B cell (primary cell): ENCODE data around the gene TRNP1. TPM values are rescaled to one million over a fixed set of nuclear protein-coding genes. Genes with fewer than 3 reads are reported as not detected.

Experiments used
- ATAC-seq: fragments of 200-7000 bp; cut with Tn5 transposase; one replicate; pipeline ENCODE4 v1.10.0; 2021; ENCODE audit warnings: low read depth, mild to moderate bottlenecking, moderate number of reproducible peaks, moderate library complexity
- CTCF ChIA-PET: fragments of 350-600 bp; sonication (Branson Sonifier 250); formaldehyde crosslinking; loops from one replicate; lab custom pipeline; 2021; ENCODE audit warnings: antibody characterized with exemption, inconsistent platforms; lab: Charles Lee
- POLR2A ChIA-PET: fragments of 350-600 bp; sonication (Branson Sonifier 250); formaldehyde crosslinking; loops from one replicate; lab custom pipeline; 2021; ENCODE audit warnings: antibody characterized with exemption; lab: Charles Lee
- DNase-seq: peaks from one replicate; pipeline ENCODE4 v3.0.0; 2013
- H2AFZ ChIP-seq: 2 replicates; pipeline ENCODE4 v1.6.1; 2012; ENCODE audit warnings: mild to moderate bottlenecking, low read depth, low read length; ENCODE audit not compliant: insufficient read depth, poor library complexity, severe bottlenecking
- H3K27ac ChIP-seq, 2 donors: 1 replicate in 1 of 2; 2 replicates in 1 of 2; pipeline ENCODE4 v1.5.1; 2012 to 2013; ENCODE audit warnings: low read length in 2 of 2, mild to moderate bottlenecking in 2 of 2, moderate library complexity in 1 of 2
- H3K27me3 ChIP-seq, 4 experiments: fragments of 200-600 bp in 1 of 4; sonication (generic) in 1 of 4; replicated peaks in 1 of 4; 1 replicate in 2 of 4; 2 replicates in 2 of 4; pipeline versions ENCODE4 v1.6.1 to v1.7.0; 2013 to 2016; ENCODE audit warnings: low read length in 3 of 4, mild to moderate bottlenecking in 2 of 4, mixed read lengths in 1 of 4, moderate library complexity in 1 of 4; ENCODE audit not compliant: insufficient read depth in 4 of 4, control insufficient read depth in 3 of 4; ENCODE audit errors: control extremely low read depth in 1 of 4
- H3K36me3 ChIP-seq, 2 experiments: replicated peaks in 1 of 2; 1 replicate in 1 of 2; 2 replicates in 1 of 2; pipeline versions ENCODE4 v1.6.1 to v1.7.1; 2013; ENCODE audit warnings: low read length in 1 of 2; ENCODE audit not compliant: insufficient read depth in 2 of 2, control insufficient read depth in 1 of 2; ENCODE audit errors: control extremely low read depth in 1 of 2, extremely low read depth in 1 of 2
- H3K4me1 ChIP-seq, 2 donors: fragments of 200-600 bp in 1 of 2; sonication (generic) in 1 of 2; 1 replicate in 1 of 2; 2 replicates in 1 of 2; pipeline versions ENCODE4 v1.5.1 to v1.6.1; 2013 to 2017; ENCODE audit warnings: low read length in 2 of 2; ENCODE audit not compliant: control insufficient read depth in 2 of 2, insufficient read depth in 2 of 2
- H3K4me2 ChIP-seq: replicated peaks from 2 replicates; pipeline ENCODE3; 2012; ENCODE audit warnings: mild to moderate bottlenecking, low read depth, low read length; ENCODE audit not compliant: poor library complexity, severe bottlenecking
- H3K4me3 ChIP-seq, 5 experiments: fragments of 200-600 bp in 1 of 5; sonication (generic) in 1 of 5; 1 replicate in 3 of 5; 2 replicates in 2 of 5; pipeline versions ENCODE4 v1.5.1 to v1.7.0; 2011 to 2016; ENCODE audit warnings: low read length in 4 of 5, mild to moderate bottlenecking in 4 of 5, low read depth in 2 of 5, control low read depth in 1 of 5, moderate library complexity in 1 of 5; ENCODE audit not compliant: insufficient read depth in 1 of 5; ENCODE audit errors: control extremely low read depth in 1 of 5, extremely low read depth in 1 of 5
- H3K79me2 ChIP-seq: fragments of 200-600 bp; sonication (generic); one replicate; pipeline ENCODE4 v1.6.0; 2016; ENCODE audit warnings: low read length; ENCODE audit not compliant: control insufficient read depth, insufficient read depth
- H3K9ac ChIP-seq: fragments of 200-600 bp; sonication (generic); 2 replicates; pipeline ENCODE4 v1.6.1; 2017; ENCODE audit warnings: mild to moderate bottlenecking, low read length, moderate library complexity
- H3K9me3 ChIP-seq, 3 donors: one replicate each; pipeline versions ENCODE4 v1.6.1 to v1.7.1; 2013; ENCODE audit warnings: low read length in 2 of 3; ENCODE audit not compliant: control insufficient read depth in 2 of 3, insufficient read depth in 1 of 3; ENCODE audit errors: control extremely low read depth in 1 of 3
- H4K20me1 ChIP-seq: 2 replicates; pipeline ENCODE4 v1.6.0; 2012; ENCODE audit warnings: mild to moderate bottlenecking, low read length; ENCODE audit not compliant: insufficient read depth, control insufficient read depth, poor library complexity, severe bottlenecking
- H3K27ac Mint-ChIP-seq: one replicate; pipeline ENCODE4 v1.8.0; 2021; ENCODE audit warnings: mixed read lengths
- H3K27me3 Mint-ChIP-seq: one replicate; pipeline ENCODE4 v1.8.0; 2021; ENCODE audit warnings: mixed read lengths
- H3K4me1 Mint-ChIP-seq: one replicate; pipeline ENCODE4 v1.8.0; 2021; ENCODE audit warnings: mixed read lengths
- H3K4me3 Mint-ChIP-seq: one replicate; pipeline ENCODE4 v1.8.0; 2021; ENCODE audit warnings: mixed read lengths
- H3K9me3 Mint-ChIP-seq: one replicate; pipeline ENCODE4 v1.8.0; 2022; ENCODE audit warnings: mixed read lengths; ENCODE audit not compliant: insufficient read depth
- EZH2 ChIP-seq: IDR thresholded peaks from 2 replicates; pipeline ENCODE4 v1.6.1; 2012; ENCODE audit warnings: borderline replicate concordance, low read depth, mild to moderate bottlenecking, moderate library complexity, low read length; ENCODE audit not compliant: insufficient read depth, poor library complexity, severe bottlenecking
- WGBS: methylation state at CpG from one replicate; pipeline ENCODE4 v1.1.5; 2013; ENCODE audit warnings: missing lambda C conversion rate; ENCODE audit not compliant: insufficient coverage; 5-methylcytosine and 5-hydroxymethylcytosine counted together
- intact Hi-C: fragments of 100-400 bp; cut with micrococcal nuclease; formaldehyde crosslinking; loops from one replicate; pipeline ENCODE4 v1.10.0; 2022
- polyA plus RNA-seq: library from polyadenylated mRNA; depleted of rRNA; stranded (reverse); fragments of >200 nt; gene quantifications from 2 replicates; pipeline ENCODE4 v1.2.3, GENCODE V29; 2012
- total RNA-seq, 2 donors: library from RNA; stranded (reverse); fragments of 120-200 nt in 1 of 2; gene quantifications; 1 replicate in 1 of 2; 2 replicates in 1 of 2; pipeline versions ENCODE4 v1.2.3 to v1.2.4, GENCODE V29; 2013 to 2022
- TF ChIP-seq, protein P1 (sequence below): fragments of 200-600 bp; IDR thresholded peaks from one replicate; pipeline ENCODE4 v1.8.0; 2022; ENCODE audit warnings: antibody characterized with exemption, mild to moderate bottlenecking

TRNP1 gene
- total and polyA plus RNA-seq, 2 donors (not counting 1 experiment from before 2014, with no cell fraction given) = 0.54 to 2.3 TPM

GRCh38 chr1:26994020-26994786 is 711 bp downstream of the TRNP1 start:
- Mint-ChIP-seq H3K4me1 (peaks cover 15% of the 10 kb centered on the region), H3K27me3 (peaks cover 41% of the 10 kb centered on the region), H3K4me3 (peak overlapping the region; percentile 86), H3K27ac (peak overlapping the region; percentile 10), H3K9me3 (no peaks in the 10 kb centered on the region)
- Histone ChIP-seq H3K27me3 (peaks cover 0 to 54% (median 30%) of the 10 kb centered on the region in 4 experiments), H3K9me3 (peaks cover 0 to 13% (median 0%) of the 10 kb centered on the region in 3 donors), H3K79me2 (no peaks in the 10 kb centered on the region), H3K4me1 (peaks cover 13 to 25% of the 10 kb centered on the region in 2 donors), H3K36me3 (no peaks in the 10 kb centered on the region), H3K4me2 (peak overlapping the region; percentile 98), H3K9ac (peak overlapping the region; percentile 76), H3K27ac (no peak overlapping the region), H2AFZ (peak overlapping the region; percentile 86), H3K4me3 (peak overlapping the region in 4 of 5 experiments; percentile 37 to 75 (median 63)), H4K20me1 (no peaks in the 10 kb centered on the region)
- intact Hi-C loops = no loop called here
- TF ChIP-seq, protein P1, sequence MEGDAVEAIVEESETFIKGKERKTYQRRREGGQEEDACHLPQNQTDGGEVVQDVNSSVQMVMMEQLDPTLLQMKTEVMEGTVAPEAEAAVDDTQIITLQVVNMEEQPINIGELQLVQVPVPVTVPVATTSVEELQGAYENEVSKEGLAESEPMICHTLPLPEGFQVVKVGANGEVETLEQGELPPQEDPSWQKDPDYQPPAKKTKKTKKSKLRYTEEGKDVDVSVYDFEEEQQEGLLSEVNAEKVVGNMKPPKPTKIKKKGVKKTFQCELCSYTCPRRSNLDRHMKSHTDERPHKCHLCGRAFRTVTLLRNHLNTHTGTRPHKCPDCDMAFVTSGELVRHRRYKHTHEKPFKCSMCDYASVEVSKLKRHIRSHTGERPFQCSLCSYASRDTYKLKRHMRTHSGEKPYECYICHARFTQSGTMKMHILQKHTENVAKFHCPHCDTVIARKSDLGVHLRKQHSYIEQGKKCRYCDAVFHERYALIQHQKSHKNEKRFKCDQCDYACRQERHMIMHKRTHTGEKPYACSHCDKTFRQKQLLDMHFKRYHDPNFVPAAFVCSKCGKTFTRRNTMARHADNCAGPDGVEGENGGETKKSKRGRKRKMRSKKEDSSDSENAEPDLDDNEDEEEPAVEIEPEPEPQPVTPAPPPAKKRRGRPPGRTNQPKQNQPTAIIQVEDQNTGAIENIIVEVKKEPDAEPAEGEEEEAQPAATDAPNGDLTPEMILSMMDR = no peak
- peak; percentile 83 for TF ChIP-seq EZH2
- ATAC-seq (peak; percentile 23), DNase-seq (peak; percentile 49)
- ChIA-PET POLR2A (no interaction called here), CTCF (interaction anchor here (1.0 to 7.4 kb wide), 4 partner anchors 8 to 108 kb away, joined by 3 to 83 read pairs (median 6); no protein-coding TSS in a partner anchor)
- 2% methylated on average over 97 of the region's 97 CpGs for WGBS
